Natural killer cell treated with Interleukin-12 subunit alpha and Interleukin-12 subunit beta and Interleukin-15 and Interleukin-18, amount 100 ng/mL, for 72 hours (primary cell): ENCODE results near the gene WDR87. TPM values are rescaled to one million over a fixed set of nuclear protein-coding genes. Genes with fewer than 3 reads are reported as not detected.

Source experiments
- ATAC-seq, 2 donors: fragments of 150-1000 bp; cut with Tn5 transposase in 1 of 2; sonication (Bioruptor Pico), chemical (Tn5 transposase) in 1 of 2; 2 replicates each; pipeline ENCODE4 v1.10.0; 2021
- DNase-seq: peaks from one replicate; pipeline ENCODE4 v3.0.0; 2022; ENCODE audit warnings: low spot score
- H3K27ac Mint-ChIP-seq, 2 donors: 1 replicate in 1 of 2; 2 replicates in 1 of 2; pipeline ENCODE4 v1.8.0; 2022; ENCODE audit warnings: mixed read lengths in 2 of 2, mild to moderate bottlenecking in 1 of 2, moderate library complexity in 1 of 2
- H3K27me3 Mint-ChIP-seq, 2 donors: 1 replicate in 1 of 2; 2 replicates in 1 of 2; pipeline ENCODE4 v1.8.0; 2022; ENCODE audit warnings: mixed read lengths in 2 of 2
- H3K36me3 Mint-ChIP-seq: one replicate; pipeline ENCODE4 v1.8.0; 2022; ENCODE audit warnings: mixed read lengths
- H3K4me1 Mint-ChIP-seq, 2 donors: 1 replicate in 1 of 2; 2 replicates in 1 of 2; pipeline ENCODE4 v1.8.0; 2022; ENCODE audit warnings: low read depth in 2 of 2, mixed read lengths in 2 of 2, mild to moderate bottlenecking in 1 of 2
- H3K4me3 Mint-ChIP-seq: one replicate; pipeline ENCODE4 v1.8.0; 2022; ENCODE audit warnings: mixed read lengths
- H3K9me3 Mint-ChIP-seq: 2 replicates; pipeline ENCODE4 v1.8.0; 2022; ENCODE audit warnings: mixed read lengths
- total RNA-seq, 2 donors: library from RNA; stranded (reverse); gene quantifications; one replicate each; pipeline ENCODE4 v1.2.3, GENCODE V29; 2022

The WDR87 gene
- total RNA-seq, 2 donors from 2014 or later: not detected

DNA sequence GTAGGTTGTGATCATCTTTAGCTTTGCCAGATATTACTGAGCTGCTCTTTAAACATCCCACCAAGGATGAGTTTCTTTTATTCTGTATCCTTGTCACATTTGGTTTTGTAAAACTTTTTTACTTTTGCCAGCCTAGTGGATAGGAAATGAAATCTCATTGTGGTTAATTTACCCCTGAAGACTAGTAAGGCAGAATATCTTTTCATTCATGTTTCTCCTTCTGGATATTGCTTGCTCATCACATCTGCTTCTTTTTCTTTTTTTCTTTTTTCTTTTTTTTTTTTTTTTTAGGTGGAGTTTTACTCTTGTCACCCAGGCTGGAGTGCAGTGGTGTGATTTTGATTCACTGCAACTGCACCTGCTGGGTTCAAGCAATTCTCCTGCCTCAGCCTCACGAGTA lies 32.0 kb upstream of the WDR87 start:
- Mint-ChIP-seq H3K4me3 (no peak overlapping the region), H3K36me3 (no peaks in the 10 kb centered on the region), H3K27me3 (no peaks in the 10 kb centered on the region), H3K27ac (no peak overlapping the region), H3K4me1 (peaks cover 3 to 21% of the 10 kb centered on the region in 2 donors), H3K9me3 (no peaks in the 10 kb centered on the region)
- ATAC-seq (no peak), DNase-seq (no peak)

DNA sequence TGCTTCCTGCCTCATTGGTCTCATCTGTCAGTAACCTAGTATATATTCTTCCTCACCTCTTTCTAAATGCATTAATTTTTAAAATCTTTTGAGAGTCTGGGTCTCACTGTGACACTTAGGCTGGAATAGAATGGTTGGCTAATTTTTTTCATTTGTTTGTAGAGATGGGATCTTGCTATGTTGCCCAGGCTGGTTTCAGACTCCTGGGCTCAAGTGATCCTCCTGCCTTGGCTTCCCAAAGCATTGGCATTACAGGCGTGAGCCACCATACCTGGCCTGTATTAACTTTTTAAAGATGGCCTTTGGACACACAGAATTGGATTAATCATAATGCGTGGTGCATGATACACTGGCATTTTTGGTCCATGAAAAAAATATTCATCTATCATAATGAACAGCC lies 30.5 kb upstream of the WDR87 start:
- no peaks in the 10 kb centered on the region for H3K36me3 Mint-ChIP-seq
- H3K4me1 Mint-ChIP-seq: peaks cover 6 to 23% of the 10 kb centered on the region in 2 donors

DNA sequence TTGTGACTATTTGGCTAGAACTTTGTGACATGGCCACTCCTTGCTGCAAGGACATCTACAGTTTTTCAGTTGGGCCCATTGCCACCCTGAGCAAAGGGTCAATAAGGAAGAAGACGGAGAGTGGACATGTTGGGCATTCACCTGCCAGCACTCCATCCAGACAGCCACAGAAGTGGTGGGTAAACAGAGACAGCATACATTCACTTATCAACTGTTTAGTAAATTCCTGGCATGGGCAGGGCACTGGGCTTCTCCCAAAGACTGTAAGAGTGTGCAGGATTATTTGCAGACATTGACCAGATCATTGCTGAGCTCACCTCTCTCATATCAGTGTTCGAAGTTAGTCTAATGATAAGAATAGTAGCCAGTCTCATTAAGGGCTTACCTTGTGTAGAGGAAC lies 29.8 kb upstream of the WDR87 start:
- H3K27me3 Mint-ChIP-seq: no peaks in the 10 kb centered on the region
- peaks cover 6 to 26% of the 10 kb centered on the region in 2 donors for H3K4me1 Mint-ChIP-seq
- ATAC-seq: no peak
- DNase-seq: no peak
- no peak overlapping the region for H3K4me3 Mint-ChIP-seq
- no peak overlapping the region for H3K27ac Mint-ChIP-seq
- no peaks in the 10 kb centered on the region for H3K9me3 Mint-ChIP-seq
- no peaks in the 10 kb centered on the region for H3K36me3 Mint-ChIP-seq

More for the DNA sequence above, 30.5 kb upstream of the WDR87 start:
- DNase-seq (no peak), ATAC-seq (no peak)
- no peaks in the 10 kb centered on the region for H3K9me3 Mint-ChIP-seq
- H3K27me3 Mint-ChIP-seq: no peaks in the 10 kb centered on the region
- no peak overlapping the region for H3K4me3 Mint-ChIP-seq
- no peak overlapping the region for H3K27ac Mint-ChIP-seq

DNA sequence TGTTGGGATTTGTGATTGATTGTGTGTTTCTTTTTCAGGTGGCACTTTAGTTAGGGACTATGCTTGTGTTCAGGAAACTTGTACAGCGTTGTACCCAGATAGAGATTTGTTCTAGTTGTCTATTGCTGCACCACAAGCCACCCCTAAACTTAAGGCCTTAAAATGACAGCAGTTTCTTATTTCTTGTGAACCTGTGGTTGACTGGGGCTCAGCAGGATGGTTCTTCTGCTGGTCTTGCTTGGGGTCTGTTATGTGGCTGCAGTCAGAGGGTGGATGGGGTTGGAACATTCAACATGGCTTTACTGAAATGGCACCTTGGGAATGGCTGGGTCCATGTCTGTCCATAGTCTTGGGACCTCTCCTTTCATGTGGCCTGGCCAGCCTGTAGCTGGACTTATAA lies 28.9 kb upstream of the WDR87 start:
- Mint-ChIP-seq H3K27me3 (no peaks in the 10 kb centered on the region), H3K4me1 (peaks cover 6 to 26% of the 10 kb centered on the region in 2 donors), H3K9me3 (no peaks in the 10 kb centered on the region), H3K36me3 (no peaks in the 10 kb centered on the region), H3K27ac (no peak overlapping the region), H3K4me3 (no peak overlapping the region)
- ATAC-seq (no peak), DNase-seq (no peak)

DNA sequence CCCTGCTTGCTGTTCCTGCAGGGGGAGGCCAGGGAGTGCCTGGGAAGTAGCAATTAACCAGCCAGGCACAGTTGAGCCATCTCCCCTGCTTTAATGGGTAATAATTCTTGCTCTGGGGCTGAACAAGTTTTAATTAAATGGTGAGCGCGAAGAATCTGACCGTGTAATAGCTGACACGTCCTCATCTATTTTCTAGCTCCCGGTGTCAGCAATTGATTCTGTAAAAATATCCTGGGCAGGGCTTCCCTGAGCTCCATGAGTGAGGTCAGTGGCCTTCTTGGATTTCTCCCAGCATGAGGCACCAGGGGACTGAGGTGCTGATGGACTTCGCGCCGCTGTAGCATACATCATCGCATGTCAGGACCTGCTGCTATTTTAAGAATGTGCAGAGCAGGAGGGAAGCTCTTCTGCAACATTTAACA lies 27.6 kb upstream of the WDR87 start:
- Mint-ChIP-seq H3K4me1 (peaks cover 6 to 25% of the 10 kb centered on the region in 2 donors), H3K27ac (no peak overlapping the region), H3K4me3 (no peak overlapping the region), H3K27me3 (no peaks in the 10 kb centered on the region), H3K9me3 (no peaks in the 10 kb centered on the region), H3K36me3 (no peaks in the 10 kb centered on the region)
- DNase-seq (no peak), ATAC-seq (no peak)

DNA sequence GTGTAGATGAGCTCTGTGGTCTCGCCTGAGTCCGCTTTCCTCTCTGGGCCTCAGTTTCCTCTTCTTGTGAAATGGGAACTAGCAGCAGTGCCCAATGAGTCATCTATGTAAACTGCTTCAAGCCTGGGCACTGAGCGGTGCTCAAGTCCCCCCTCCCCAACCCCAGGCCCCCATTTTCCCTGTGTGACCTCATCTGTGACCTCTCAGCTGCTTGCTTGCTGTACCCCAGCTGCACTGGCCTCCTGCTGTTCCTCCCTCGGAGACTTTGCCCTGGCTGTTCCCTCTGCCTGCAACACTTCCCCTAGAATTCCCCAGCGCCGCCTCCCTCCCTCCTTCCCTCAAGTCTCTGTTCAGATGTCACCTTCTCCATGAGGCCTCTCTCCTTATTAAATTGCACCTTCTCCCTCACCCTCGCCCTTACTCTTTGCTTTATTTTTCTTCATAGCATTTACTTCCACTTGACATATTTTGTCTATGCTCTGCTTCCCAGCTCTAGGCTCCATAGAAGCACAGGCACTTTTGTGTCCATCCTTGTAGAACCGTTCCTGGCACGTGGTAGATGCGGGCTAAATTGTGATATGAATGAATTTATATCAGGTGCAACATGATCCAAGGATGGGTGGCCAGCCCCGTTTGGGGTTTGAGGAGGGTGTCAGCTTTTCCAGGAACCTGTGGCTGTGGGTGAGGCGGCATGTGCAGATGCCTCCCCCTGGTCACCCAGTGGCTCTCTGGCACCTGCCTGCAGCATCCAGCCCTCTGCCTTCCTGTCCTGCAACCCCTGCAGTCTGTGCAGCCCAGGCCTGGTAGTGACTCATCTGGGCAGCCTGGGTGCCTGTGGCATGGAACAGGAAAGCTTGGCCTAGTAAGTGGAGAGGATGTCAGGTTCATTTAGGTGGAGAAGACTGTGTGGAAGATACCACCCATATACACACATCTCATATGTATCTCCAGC lies 26.9 kb upstream of the WDR87 start:
- H3K27me3 Mint-ChIP-seq: no peaks in the 10 kb centered on the region
- DNase-seq (no peak), ATAC-seq (peak; percentile 41 to 57)
- peak overlapping the region; percentile 11 for H3K4me3 Mint-ChIP-seq
- peak overlapping the region in 1 of 2 donors; percentile 34 for H3K27ac Mint-ChIP-seq
- peaks cover 6 to 25% of the 10 kb centered on the region in 2 donors for H3K4me1 Mint-ChIP-seq
- H3K36me3 Mint-ChIP-seq: no peaks in the 10 kb centered on the region
- no peaks in the 10 kb centered on the region for H3K9me3 Mint-ChIP-seq

DNA sequence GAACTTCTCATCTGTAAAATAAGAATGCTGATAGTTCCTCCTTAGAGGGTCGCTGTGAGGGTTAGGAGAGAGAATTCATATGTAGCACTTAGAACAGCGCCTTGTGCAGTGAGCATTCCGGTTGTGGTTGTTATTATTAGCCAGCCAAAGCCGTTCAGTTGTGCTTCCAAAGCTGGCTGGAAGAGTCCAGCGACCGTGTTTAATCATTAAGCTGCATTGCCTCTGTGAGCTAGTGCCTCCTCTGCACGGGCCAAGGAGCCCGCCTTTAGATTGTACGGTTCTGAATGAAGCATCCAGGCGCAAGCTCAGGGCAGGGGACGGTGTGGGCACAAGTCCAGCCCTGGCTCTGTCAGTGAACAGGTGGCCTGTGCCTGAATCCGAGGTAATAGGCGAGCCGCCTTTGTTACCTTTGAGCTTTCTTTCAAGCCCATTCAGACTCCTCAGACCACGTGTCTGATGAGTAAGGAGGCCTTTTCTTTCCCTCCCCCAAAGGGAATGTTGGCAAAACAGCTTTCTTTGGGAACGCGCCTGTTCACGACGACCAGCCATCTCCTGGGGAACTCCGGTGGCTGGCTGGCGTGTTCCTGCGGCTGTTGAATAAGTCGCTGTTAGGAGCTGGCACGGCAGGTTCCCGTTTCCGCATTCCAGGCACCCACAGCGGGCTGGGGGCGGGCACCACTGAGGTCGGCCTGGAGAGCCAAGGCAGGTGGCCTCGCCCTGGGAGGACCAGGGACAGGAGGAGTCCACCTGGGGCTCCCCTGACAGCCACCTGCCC lies 25.7 kb upstream of the WDR87 start:
- ATAC-seq: no peak
- no peak for DNase-seq

DNA sequence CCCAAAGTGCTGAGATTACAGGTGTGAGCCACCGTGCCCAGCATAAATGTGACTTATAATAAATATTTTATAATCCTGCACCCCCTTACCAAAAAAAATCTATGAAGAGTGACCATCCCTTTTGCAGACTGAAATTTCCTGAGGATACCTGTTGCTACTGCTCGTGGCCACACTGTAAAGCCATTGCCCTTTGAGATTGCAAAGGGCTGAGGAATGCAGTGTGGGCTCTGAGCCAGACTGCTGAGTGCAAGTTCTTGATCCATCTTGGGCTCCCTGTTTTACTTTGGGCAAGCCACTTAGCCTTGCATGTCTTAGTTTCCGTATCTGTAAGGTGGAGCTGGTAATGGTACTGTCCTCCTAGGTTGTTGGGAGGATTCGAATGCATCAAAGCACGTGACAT lies 24.0 kb upstream of the WDR87 start:
- DNase-seq (no peak), ATAC-seq (no peak)
- Mint-ChIP-seq H3K4me3 (no peak overlapping the region), H3K9me3 (no peaks in the 10 kb centered on the region), H3K27me3 (no peaks in the 10 kb centered on the region), H3K36me3 (no peaks in the 10 kb centered on the region), H3K27ac (no peak overlapping the region), H3K4me1 (peaks cover 6 to 29% of the 10 kb centered on the region in 2 donors)

More for the DNA sequence above, 25.7 kb upstream of the WDR87 start:
- H3K4me1 Mint-ChIP-seq: peaks cover 6 to 26% of the 10 kb centered on the region in 2 donors
- no peaks in the 10 kb centered on the region for H3K27me3 Mint-ChIP-seq
- no peak overlapping the region for H3K27ac Mint-ChIP-seq
- no peaks in the 10 kb centered on the region for H3K9me3 Mint-ChIP-seq
- no peak overlapping the region for H3K4me3 Mint-ChIP-seq
- no peaks in the 10 kb centered on the region for H3K36me3 Mint-ChIP-seq

DNA sequence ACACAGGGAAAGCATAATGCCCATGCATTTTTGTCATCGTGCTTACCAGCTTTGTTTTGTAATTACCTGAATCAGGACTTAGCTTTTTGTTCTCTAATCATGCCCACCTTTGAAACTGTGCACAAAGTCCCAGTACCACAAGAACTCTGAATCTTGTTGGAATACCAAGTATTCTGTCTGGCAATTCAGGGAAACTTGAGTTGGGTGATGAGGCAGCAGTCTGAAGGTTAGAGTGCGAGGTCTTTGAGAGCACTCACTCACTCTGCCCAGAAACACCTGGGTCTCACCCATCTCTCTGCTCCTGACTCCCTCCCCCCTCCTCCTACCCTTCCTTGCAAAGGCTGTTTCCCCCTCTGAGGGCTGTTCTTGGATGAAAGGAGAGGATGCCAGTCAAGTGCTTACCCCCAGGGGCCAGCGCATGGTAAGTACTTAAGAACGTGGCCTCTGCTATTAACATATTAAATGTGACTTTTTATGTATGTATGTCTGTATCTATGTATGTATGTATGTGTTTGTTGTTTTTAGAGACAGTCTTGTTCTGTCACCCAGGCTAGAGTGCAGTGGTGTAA lies 23.0 kb upstream of the WDR87 start:
- ATAC-seq: no peak
- H3K9me3 Mint-ChIP-seq: no peaks in the 10 kb centered on the region
- no peak for DNase-seq
- no peaks in the 10 kb centered on the region for H3K36me3 Mint-ChIP-seq
- H3K4me3 Mint-ChIP-seq: no peak overlapping the region
- no peak overlapping the region for H3K27ac Mint-ChIP-seq
- H3K4me1 Mint-ChIP-seq: peaks cover 11 to 33% of the 10 kb centered on the region in 2 donors
- H3K27me3 Mint-ChIP-seq: no peaks in the 10 kb centered on the region

DNA sequence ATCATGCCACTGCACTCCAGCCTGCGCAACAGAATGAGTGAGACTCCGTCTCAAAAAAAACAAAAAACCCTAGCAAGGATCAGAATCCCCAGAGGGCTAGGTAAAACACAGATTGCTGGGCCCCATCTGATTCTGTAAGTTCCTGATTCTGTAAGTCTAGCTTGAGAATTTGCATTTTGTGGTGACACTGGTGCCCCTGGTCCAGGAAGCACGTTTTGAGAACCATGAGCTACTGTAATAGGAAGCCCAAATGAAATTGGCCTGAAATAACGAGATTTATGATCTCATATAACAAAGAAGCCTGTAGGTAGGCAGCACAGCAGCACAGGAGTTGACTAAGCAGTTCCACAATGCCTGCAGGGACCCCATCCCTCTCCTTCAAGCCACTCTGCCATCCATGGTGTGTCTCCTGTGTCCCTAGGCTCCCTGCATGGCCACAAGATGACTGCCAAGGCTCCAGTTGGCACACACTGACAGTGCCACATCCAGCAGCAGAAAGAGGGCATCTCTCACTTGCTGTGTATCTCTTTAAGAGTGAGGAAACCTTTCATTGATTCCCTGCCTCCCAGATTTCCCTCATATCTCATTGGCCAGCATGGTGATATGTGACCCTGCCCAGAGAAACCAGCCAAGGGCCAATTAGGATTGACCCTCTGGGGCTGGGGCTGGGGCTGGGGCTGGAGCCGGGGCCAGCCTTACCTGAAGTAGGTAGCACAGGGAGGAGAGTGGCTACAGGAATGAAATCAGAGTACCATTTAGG lies 22.3 kb upstream of the WDR87 start:
- no peaks in the 10 kb centered on the region for H3K9me3 Mint-ChIP-seq
- H3K4me3 Mint-ChIP-seq: no peak overlapping the region
- peaks cover 11 to 32% of the 10 kb centered on the region in 2 donors for H3K4me1 Mint-ChIP-seq
- no peak overlapping the region for H3K27ac Mint-ChIP-seq
- H3K36me3 Mint-ChIP-seq: no peaks in the 10 kb centered on the region
- DNase-seq (no peak), ATAC-seq (no peak)
- H3K27me3 Mint-ChIP-seq: no peaks in the 10 kb centered on the region

DNA sequence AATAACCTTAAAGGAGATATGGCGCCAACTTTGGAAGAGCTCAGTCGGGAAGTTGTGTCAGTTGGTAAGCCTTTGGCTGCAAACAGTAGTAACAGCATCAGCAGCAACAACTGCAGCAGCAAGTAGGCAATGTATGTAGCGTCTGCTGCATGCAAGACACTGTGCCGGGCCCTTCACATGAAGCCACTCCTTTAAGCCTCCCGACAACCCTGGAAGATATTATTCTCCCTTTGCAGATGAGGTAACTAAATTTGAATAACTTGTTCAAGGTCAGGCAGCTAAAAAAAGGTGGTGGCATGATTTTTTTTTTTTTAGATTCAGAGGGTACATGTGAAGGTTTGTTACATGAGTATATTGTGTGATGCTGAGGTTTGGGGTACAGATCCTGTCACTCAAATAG lies 20.3 kb upstream of the WDR87 start:
- Mint-ChIP-seq H3K27me3 (no peaks in the 10 kb centered on the region), H3K27ac (no peak overlapping the region), H3K4me3 (no peak overlapping the region), H3K4me1 (peaks cover 5 to 21% of the 10 kb centered on the region in 2 donors), H3K36me3 (no peaks in the 10 kb centered on the region), H3K9me3 (no peaks in the 10 kb centered on the region)
- no peak for ATAC-seq
- DNase-seq: no peak

DNA sequence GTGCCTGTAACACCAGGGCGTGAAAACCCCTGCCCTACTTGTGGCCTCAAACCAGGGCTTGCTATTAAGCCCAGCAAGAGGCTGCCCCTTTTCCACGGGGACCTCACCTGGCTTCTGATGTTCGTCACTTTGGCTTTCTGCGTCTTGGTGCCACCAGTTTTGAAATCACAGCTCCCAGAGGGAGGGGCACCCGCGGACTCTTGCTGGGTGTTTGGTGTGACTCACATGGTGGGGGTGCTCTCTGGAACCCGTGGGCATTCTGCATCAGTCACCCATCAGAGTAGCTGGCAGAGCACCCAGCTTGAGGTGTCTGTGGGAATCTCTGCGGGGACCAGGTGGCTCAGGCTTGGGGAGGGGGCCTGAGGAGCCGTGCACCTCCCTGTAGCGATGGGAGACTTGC lies 19.9 kb upstream of the WDR87 start:
- Mint-ChIP-seq H3K27me3 (no peaks in the 10 kb centered on the region), H3K4me3 (no peak overlapping the region), H3K27ac (no peak overlapping the region), H3K4me1 (peaks cover 5 to 20% of the 10 kb centered on the region in 2 donors), H3K9me3 (no peaks in the 10 kb centered on the region), H3K36me3 (no peaks in the 10 kb centered on the region)
- DNase-seq (no peak), ATAC-seq (no peak)

DNA sequence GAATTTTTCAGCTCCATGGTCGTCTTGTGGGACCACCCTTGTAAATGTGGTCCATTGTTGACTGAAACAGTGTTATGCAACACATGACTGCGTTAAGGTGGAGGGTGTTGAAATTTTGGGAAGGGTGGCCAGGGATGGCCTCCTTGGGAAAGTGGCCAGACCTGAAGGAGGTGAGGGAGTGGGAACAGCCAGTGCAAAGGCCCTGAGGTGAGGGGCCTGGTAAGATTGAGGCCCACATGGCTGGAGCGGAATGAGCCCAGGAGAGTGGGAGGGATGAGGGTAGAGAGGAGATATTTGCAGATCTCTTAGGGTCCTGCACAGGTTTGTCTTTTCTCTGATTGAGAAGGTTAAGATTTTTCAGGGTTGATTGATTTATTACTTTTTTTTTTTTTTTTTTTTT lies 18.8 kb upstream of the WDR87 start:
- no peaks in the 10 kb centered on the region for H3K27me3 Mint-ChIP-seq
- H3K4me3 Mint-ChIP-seq: no peak overlapping the region
- H3K27ac Mint-ChIP-seq: no peak overlapping the region
- H3K36me3 Mint-ChIP-seq: no peaks in the 10 kb centered on the region
- no peak for ATAC-seq
- DNase-seq: no peak
- H3K9me3 Mint-ChIP-seq: no peaks in the 10 kb centered on the region
- peaks cover 11 to 26% of the 10 kb centered on the region in 2 donors for H3K4me1 Mint-ChIP-seq
